Muscle layer of duodenum (tissue), 2 donors: ENCODE results near the gene SMARCA2.

ENCODE experiments used
- H3K27ac ChIP-seq: one replicate; pipeline ENCODE4 v1.7.0; 2013; ENCODE audit warnings: mild to moderate bottlenecking, low read length
- H3K27me3 ChIP-seq: one replicate; pipeline ENCODE4 v1.7.0; 2013; ENCODE audit warnings: low read depth, mild to moderate bottlenecking, control low read depth, low read length
- H3K36me3 ChIP-seq, 2 donors: one replicate each; pipeline ENCODE4 v1.7.0; 2013; ENCODE audit warnings: low read length in 2 of 2, control low read depth in 1 of 2, mild to moderate bottlenecking in 1 of 2; ENCODE audit not compliant: insufficient read depth in 2 of 2, control insufficient read depth in 1 of 2
- H3K4me1 ChIP-seq, 2 donors: one replicate each; pipeline ENCODE4 v1.7.0; 2013; ENCODE audit warnings: low read length in 2 of 2, mild to moderate bottlenecking in 2 of 2, control low read depth in 1 of 2, moderate library complexity in 1 of 2; ENCODE audit not compliant: insufficient read depth in 2 of 2, control insufficient read depth in 1 of 2
- H3K4me3 ChIP-seq, 2 donors: one replicate each; pipeline ENCODE4 v1.7.0; 2013; ENCODE audit warnings: low read length in 2 of 2, low read depth in 1 of 2, mild to moderate bottlenecking in 1 of 2
- H3K9me3 ChIP-seq, 2 donors: one replicate each; pipeline ENCODE4 v1.7.0; 2013; ENCODE audit warnings: low read length in 2 of 2, control low read depth in 1 of 2, mild to moderate bottlenecking in 1 of 2; ENCODE audit not compliant: control insufficient read depth in 1 of 2
- donor health status: healthy.

The SMARCA2 gene

DNA sequence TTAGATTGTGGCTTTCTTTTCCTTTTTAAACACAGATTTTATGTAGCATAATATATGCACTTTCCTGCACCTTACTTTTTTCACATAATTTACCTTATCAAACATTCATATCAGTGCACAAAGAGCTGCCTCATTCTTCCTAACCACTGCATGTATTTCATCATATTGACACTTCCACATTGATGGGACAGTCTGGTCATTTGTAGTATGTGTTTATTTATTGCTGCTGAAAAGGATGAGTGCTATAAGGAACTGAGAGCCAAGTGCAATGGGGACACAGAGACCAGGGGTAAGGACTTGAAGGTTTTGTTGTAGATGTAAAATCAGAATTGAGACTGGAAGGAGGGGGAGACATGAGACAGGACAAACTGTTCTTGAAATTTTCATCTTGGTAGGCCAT, 193.8 kb downstream of the SMARCA2 start:
- Histone ChIP-seq H3K27ac (no peak overlapping the region), H3K4me1 (no peaks in the 10 kb centered on the region), H3K4me3 (no peak overlapping the region), H3K9me3 (no peaks in the 10 kb centered on the region), H3K27me3 (no peaks in the 10 kb centered on the region), H3K36me3 (no peaks in the 10 kb centered on the region)

DNA sequence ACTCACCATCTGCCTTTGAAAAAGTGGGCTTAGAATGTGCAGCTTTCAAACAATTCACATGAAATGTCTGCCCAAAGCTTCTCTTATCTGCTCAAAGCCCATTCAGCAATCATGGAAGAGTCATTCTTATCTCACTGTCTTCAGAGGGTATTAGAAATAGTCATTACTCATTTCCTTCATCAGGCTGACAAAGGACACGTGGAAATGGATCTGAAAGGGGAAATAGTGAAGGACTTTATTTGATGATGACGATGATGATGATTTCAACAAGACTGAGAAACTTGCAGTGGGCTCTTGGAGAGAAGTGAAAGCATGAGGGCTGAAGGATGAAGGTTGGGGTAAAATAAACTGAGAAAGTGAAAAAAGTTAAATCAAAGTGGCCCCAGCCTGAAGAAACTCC, 194.3 kb downstream of the SMARCA2 start:
- Histone ChIP-seq H3K36me3 (no peaks in the 10 kb centered on the region), H3K27ac (no peak overlapping the region)

GRCh38 chr9:2210201-2210600, 195.1 kb downstream of the SMARCA2 start:
- Histone ChIP-seq H3K4me1 (no peaks in the 10 kb centered on the region), H3K4me3 (no peak overlapping the region), H3K27ac (no peak overlapping the region), H3K27me3 (no peaks in the 10 kb centered on the region), H3K36me3 (no peaks in the 10 kb centered on the region), H3K9me3 (no peaks in the 10 kb centered on the region)

More for the DNA sequence above, 194.3 kb downstream of the SMARCA2 start:
- Histone ChIP-seq H3K27me3 (no peaks in the 10 kb centered on the region), H3K9me3 (no peaks in the 10 kb centered on the region), H3K4me1 (no peaks in the 10 kb centered on the region), H3K4me3 (no peak overlapping the region)

DNA sequence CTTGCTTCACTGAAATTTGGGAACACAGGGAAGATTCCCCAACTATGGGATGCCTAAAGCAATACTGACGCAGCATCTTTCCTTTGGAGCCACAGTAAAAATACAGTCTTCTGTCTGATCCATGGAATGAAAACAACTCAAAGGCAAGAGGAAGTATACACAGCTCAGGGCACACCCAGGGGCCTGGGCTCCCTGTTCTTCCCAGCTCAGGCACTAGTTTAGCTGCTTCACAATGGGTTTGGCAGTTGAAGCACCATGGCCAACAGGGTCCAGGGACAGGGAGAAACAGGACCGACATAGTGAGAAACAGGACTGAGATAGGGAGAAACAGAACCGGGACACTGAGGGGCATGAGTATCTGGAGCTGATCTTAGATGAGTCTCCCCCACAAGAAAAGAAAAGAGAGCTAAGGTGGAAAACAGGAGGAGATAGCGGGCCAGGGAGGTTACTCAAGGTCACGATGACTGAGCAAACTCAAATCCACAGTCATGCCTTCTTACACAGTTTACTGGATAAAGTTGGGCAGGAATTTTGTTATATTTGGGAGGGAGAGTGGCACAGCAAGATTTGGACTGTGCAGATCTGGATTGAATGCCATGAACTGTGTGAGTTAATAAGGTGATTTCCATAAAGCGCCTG, 198.8 kb downstream of the SMARCA2 start:
- Histone ChIP-seq H3K27me3 (no peaks in the 10 kb centered on the region), H3K4me3 (no peak overlapping the region), H3K36me3 (no peaks in the 10 kb centered on the region), H3K4me1 (no peaks in the 10 kb centered on the region), H3K9me3 (no peaks in the 10 kb centered on the region), H3K27ac (no peak overlapping the region)

DNA sequence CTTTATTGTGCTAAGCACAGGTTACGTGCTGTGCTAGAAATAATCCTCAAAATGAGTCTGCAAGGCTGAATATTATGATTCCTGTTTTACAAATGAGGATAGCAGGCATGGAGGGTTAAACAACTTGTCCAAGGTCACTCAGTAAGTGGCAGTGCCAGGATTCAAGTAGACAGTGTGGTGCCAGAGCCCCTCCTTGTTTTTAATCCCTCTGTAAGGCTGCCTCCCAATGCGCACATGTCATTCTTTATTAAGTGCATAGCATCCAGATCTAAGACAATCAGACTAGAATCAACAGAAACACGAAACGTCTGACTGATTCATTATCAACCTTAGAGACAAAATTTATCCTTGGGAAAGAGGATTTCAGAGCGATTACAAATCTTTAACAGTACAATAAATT, 199.6 kb downstream of the SMARCA2 start:
- H3K9me3 ChIP-seq, result no peaks in the 10 kb centered on the region
- H3K4me3 ChIP-seq, result no peak overlapping the region

GRCh38 chr9:2215921-2216441, 200.8 kb downstream of the SMARCA2 start:
- no peak overlapping the region for H3K4me3 ChIP-seq
- no peaks in the 10 kb centered on the region for H3K9me3 ChIP-seq
- H3K4me1 ChIP-seq, result no peaks in the 10 kb centered on the region
- H3K27ac ChIP-seq, result no peak overlapping the region
- no peaks in the 10 kb centered on the region for H3K27me3 ChIP-seq
- H3K36me3 ChIP-seq, result no peaks in the 10 kb centered on the region

More for the DNA sequence above, 199.6 kb downstream of the SMARCA2 start:
- Histone ChIP-seq H3K27me3 (no peaks in the 10 kb centered on the region), H3K27ac (no peak overlapping the region), H3K36me3 (no peaks in the 10 kb centered on the region), H3K4me1 (no peaks in the 10 kb centered on the region)

GRCh38 chr9:2216591-2216990, 201.4 kb downstream of the SMARCA2 start:
- H3K27me3 ChIP-seq, result no peaks in the 10 kb centered on the region
- H3K27ac ChIP-seq, result no peak overlapping the region
- H3K4me3 ChIP-seq, result no peak overlapping the region
- no peaks in the 10 kb centered on the region for H3K9me3 ChIP-seq
- no peaks in the 10 kb centered on the region for H3K36me3 ChIP-seq
- H3K4me1 ChIP-seq, result no peaks in the 10 kb centered on the region

- no peaks in the 10 kb centered on the region for H3K27me3 ChIP-seq
- H3K27ac ChIP-seq, result no peak overlapping the region
- H3K4me1 ChIP-seq, result no peaks in the 10 kb centered on the region
- no peaks in the 10 kb centered on the region for H3K9me3 ChIP-seq
- H3K36me3 ChIP-seq, result no peaks in the 10 kb centered on the region
- no peak overlapping the region for H3K4me3 ChIP-seq
Measured at GRCh38 chr9:2217540-2217939, 202.4 kb downstream of the SMARCA2 start.

DNA sequence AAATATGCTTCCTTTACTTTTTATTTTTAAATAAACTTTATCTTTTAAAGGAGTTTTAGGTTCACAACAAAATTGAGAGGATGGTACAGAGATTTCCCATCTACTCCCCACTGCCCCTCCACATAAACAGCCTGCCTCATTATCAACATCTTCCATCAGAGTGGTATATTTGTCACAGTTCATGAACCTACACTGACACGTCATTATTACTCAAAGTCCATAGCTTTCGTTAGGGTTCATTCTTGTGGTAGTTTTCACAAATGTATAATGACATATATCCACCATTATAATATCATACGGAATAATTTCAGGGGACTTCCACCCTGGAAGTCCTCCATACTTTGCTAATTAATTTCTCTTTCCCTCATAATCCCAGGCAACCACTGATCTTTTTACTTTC, 204.9 kb downstream of the SMARCA2 start:
- Histone ChIP-seq H3K27ac (no peak overlapping the region), H3K9me3 (no peaks in the 10 kb centered on the region), H3K27me3 (no peaks in the 10 kb centered on the region), H3K4me3 (no peak overlapping the region), H3K4me1 (no peaks in the 10 kb centered on the region), H3K36me3 (no peaks in the 10 kb centered on the region)

- Histone ChIP-seq H3K27ac (no peak overlapping the region), H3K36me3 (no peaks in the 10 kb centered on the region), H3K9me3 (no peaks in the 10 kb centered on the region), H3K27me3 (no peaks in the 10 kb centered on the region), H3K4me1 (no peaks in the 10 kb centered on the region), H3K4me3 (no peak overlapping the region)
Measured at GRCh38 chr9:2227144-2227867, 212.2 kb downstream of the SMARCA2 start.

DNA sequence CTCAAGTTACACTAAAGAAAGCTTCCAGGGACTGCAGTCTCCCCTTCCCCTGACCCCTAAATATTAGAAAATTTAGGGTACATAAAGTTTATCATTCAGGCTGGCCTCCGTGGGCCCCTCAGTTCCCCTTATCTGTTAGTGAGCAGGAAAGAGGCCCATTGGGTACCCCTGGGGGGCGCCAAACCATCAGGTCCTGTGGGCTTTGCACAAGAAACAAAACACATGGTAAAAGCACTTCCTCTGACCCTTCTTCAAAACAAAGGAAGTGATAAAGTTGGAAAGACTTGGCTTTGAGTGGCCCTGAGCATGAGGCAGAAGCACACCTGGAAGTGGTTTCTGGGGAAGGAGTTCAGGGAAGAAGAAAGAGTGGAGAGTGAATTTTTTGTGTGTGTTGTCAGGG, 213.0 kb downstream of the SMARCA2 start:
- no peaks in the 10 kb centered on the region for H3K9me3 ChIP-seq
- no peak overlapping the region for H3K4me3 ChIP-seq
- no peaks in the 10 kb centered on the region for H3K27me3 ChIP-seq
- no peak overlapping the region for H3K27ac ChIP-seq
- H3K36me3 ChIP-seq, result no peaks in the 10 kb centered on the region
- no peaks in the 10 kb centered on the region for H3K4me1 ChIP-seq
